Endothelial cell of umbilical vein (primary cell): ENCODE data around the gene DPP10. TPM values are rescaled to one million over a fixed set of nuclear protein-coding genes. Genes with fewer than 3 reads are reported as not detected.

ENCODE experiments used
- BruUV-seq: library from RNA; stranded (reverse); fragments of 400-500 nt; replicated peaks from 2 replicates; lab custom pipeline; 2021; lab: Mats Ljungman, UMichigan
- CTCF ChIA-PET: fragments of 300-600, 350-600 bp; sonication (Branson Sonifier 250); formaldehyde crosslinking; loops from one replicate; lab custom pipeline; 2021; ENCODE audit warnings: antibody characterized with exemption, inconsistent platforms; lab: Charles Lee
- POLR2A ChIA-PET: fragments of 300-600, 350-600 bp; sonication (Branson Sonifier 250); formaldehyde crosslinking; loops from one replicate; lab custom pipeline; 2021; ENCODE audit warnings: antibody characterized with exemption, inconsistent platforms; lab: Charles Lee
- DNase-seq: peaks from one replicate; pipeline ENCODE4 v3.0.0-alpha.2; 2011; ENCODE audit warnings: low read depth, low spot score
- FAIRE-seq: peaks from 2 replicates; lab custom pipeline; 2011; peaks lifted over from hg19 to GRCh38; lab: Jason Lieb, UNC
- H2AFZ ChIP-seq: 2 replicates; pipeline ENCODE4 v1.6.0; 2012; ENCODE audit warnings: low read depth, low read length, control low read depth, inconsistent platforms
- H3K27ac ChIP-seq: 2 replicates; pipeline ENCODE4 v1.5.1; 2011; ENCODE audit warnings: low read depth, mild to moderate bottlenecking, control low read depth, low read length, moderate library complexity; ENCODE audit not compliant: insufficient read depth
- H3K27me3 ChIP-seq, 2 experiments: 2 replicates each; pipeline versions ENCODE4 v1.6.0 to v1.6.1; 2011; ENCODE audit warnings: low read length in 2 of 2, mixed read lengths in 1 of 2; ENCODE audit not compliant: control insufficient read depth in 2 of 2, insufficient read depth in 2 of 2
- H3K36me3 ChIP-seq, 2 experiments: 2 replicates in 1 of 2; 3 replicates in 1 of 2; pipeline ENCODE4 v1.5.1; 2011; ENCODE audit warnings: low read length in 2 of 2, mild to moderate bottlenecking in 1 of 2, moderate library complexity in 1 of 2; ENCODE audit not compliant: control insufficient read depth in 2 of 2, insufficient read depth in 2 of 2; ENCODE audit errors: extremely low read depth in 1 of 2
- H3K4me1 ChIP-seq: 3 replicates; pipeline ENCODE4 v1.5.1; 2011; ENCODE audit warnings: mild to moderate bottlenecking, low read length; ENCODE audit not compliant: control insufficient read depth, insufficient read depth; ENCODE audit errors: extremely low read depth
- H3K4me2 ChIP-seq: 2 replicates; pipeline ENCODE4 v1.6.1; 2011; ENCODE audit warnings: low read length, control low read depth, mixed read lengths; ENCODE audit not compliant: insufficient read depth
- H3K4me3 ChIP-seq, 3 experiments: fragments of 200-600 bp in 1 of 3; sonication (generic), shearing (Covaris generic) in 1 of 3; replicated peaks in 1 of 3; 2 replicates each; pipeline ENCODE4 v1.5.1; 2011 to 2016; ENCODE audit warnings: control low read depth in 3 of 3, low read length in 3 of 3, mild to moderate bottlenecking in 2 of 3, inconsistent platforms in 1 of 3, low read depth in 1 of 3, moderate library complexity in 1 of 3; ENCODE audit not compliant: insufficient read depth in 1 of 3
- H3K79me2 ChIP-seq: 2 replicates; pipeline ENCODE4 v1.6.0; 2012; ENCODE audit warnings: low read length, inconsistent platforms; ENCODE audit not compliant: control insufficient read depth, insufficient read depth
- H3K9ac ChIP-seq: replicated peaks from 2 replicates; pipeline ENCODE3; 2011; ENCODE audit warnings: low read length, control low read depth; ENCODE audit not compliant: insufficient read depth; ENCODE audit errors: extremely low read depth
- H3K9me1 ChIP-seq: replicated peaks from 3 replicates; pipeline ENCODE4 v1.6.0; 2011; ENCODE audit warnings: mild to moderate bottlenecking, low read length; ENCODE audit not compliant: control insufficient read depth, insufficient read depth; ENCODE audit errors: extremely low read depth
- H3K9me3 ChIP-seq: replicated peaks from 2 replicates; pipeline ENCODE4 v1.5.1; 2012; ENCODE audit warnings: low read length, inconsistent platforms; ENCODE audit not compliant: control insufficient read depth, insufficient read depth
- H4K20me1 ChIP-seq: replicated peaks from 2 replicates; pipeline ENCODE3; 2011; ENCODE audit warnings: mild to moderate bottlenecking, low read length; ENCODE audit not compliant: control insufficient read depth, insufficient read depth; ENCODE audit errors: extremely low read depth
- CTCF ChIP-seq, 2 donors: IDR thresholded peaks; 1 replicate in 1 of 2; 2 replicates in 1 of 2; pipeline ENCODE4 v1.5.1; 2011; ENCODE audit warnings: low read length in 2 of 2, mild to moderate bottlenecking in 2 of 2, moderate library complexity in 2 of 2, control low read depth in 1 of 2, inconsistent platforms in 1 of 2, low read depth in 1 of 2; ENCODE audit not compliant: insufficient read depth in 1 of 2; ENCODE audit errors: extremely low read depth in 1 of 2
- EZH2 ChIP-seq: IDR thresholded peaks from 2 replicates; pipeline ENCODE4 v1.6.1; 2012; ENCODE audit warnings: borderline replicate concordance, low read depth, mild to moderate bottlenecking, moderate library complexity, low read length, inconsistent platforms; ENCODE audit not compliant: severe bottlenecking
- FOS ChIP-seq: IDR thresholded peaks from 2 replicates; pipeline ENCODE4 v1.6.1; 2011; ENCODE audit warnings: mild to moderate bottlenecking, low read length, moderate library complexity, borderline replicate concordance; ENCODE audit not compliant: insufficient read depth
- GATA2 ChIP-seq: IDR thresholded peaks from 2 replicates; pipeline ENCODE4 v1.7.0; 2011; ENCODE audit warnings: low read depth, mild to moderate bottlenecking, moderate library complexity, mixed read lengths, low read length; ENCODE audit not compliant: insufficient read length, insufficient read depth
- JUN ChIP-seq: IDR thresholded peaks from 2 replicates; pipeline ENCODE4 v1.6.1; 2011; ENCODE audit warnings: borderline replicate concordance, low read depth; ENCODE audit not compliant: insufficient read length, insufficient read depth
- MAX ChIP-seq: IDR thresholded peaks from 2 replicates; pipeline ENCODE4 v1.6.1; 2011; ENCODE audit not compliant: insufficient read depth, insufficient read length
- MYC ChIP-seq: IDR thresholded peaks from one replicate; pipeline ENCODE4 v1.6.1; 2011; ENCODE audit warnings: mild to moderate bottlenecking, low read depth, low read length
- POLR2A ChIP-seq: IDR thresholded peaks from 2 replicates; pipeline ENCODE4 v1.6.1; 2012; ENCODE audit warnings: low read depth, mild to moderate bottlenecking, control low read depth, low read length
- POLR2AphosphoS5 ChIP-seq: IDR thresholded peaks from 2 replicates; pipeline ENCODE4 v1.6.1; 2012; ENCODE audit warnings: low read depth, mild to moderate bottlenecking, control low read depth, low read length, moderate library complexity; ENCODE audit not compliant: insufficient read depth
- dilution Hi-C: fragments of 300-500 bp; cut with MboI; formaldehyde crosslinking; loops from one replicate; pipeline ENCODE4 v1.15.0; 2019; ENCODE audit warnings: low sequenced_read_pairs; ENCODE audit not compliant: extremely low pct_ligation_motif_present
- intact Hi-C: fragments of 100-400 bp; cut with micrococcal nuclease; formaldehyde crosslinking; loops from one replicate; pipeline ENCODE4 v1.10.0; 2022
- polyA plus RNA-seq, 4 experiments: library from polyadenylated mRNA; depleted of rRNA in 3 of 4; stranded (reverse) in 3 of 4; unstranded in 1 of 4; fragments of >200 nt; gene quantifications; 2 replicates each; pipeline versions ENCODE4 v1.2.1 to v1.2.3, GENCODE V29; 2011 to 2012; ENCODE audit warnings: missing spikeins in 1 of 4
- total RNA-seq: library from RNA; stranded (reverse); gene quantifications from 2 replicates; pipeline ENCODE4 v1.2.3, GENCODE V29; 2021

Gene DPP10
- total and polyA plus RNA-seq, 2 donors (not counting 3 experiments of a cell fraction or from before 2014, with no cell fraction given), result not detected

GRCh38 chr2:115483666-115484065 lies 1041.2 kb downstream of the DPP10 start:
- TF ChIP-seq MAX, result no peak
- no peak for TF ChIP-seq JUN
- no peak for TF ChIP-seq POLR2AphosphoS5
- no peak for TF ChIP-seq GATA2
- no peak for TF ChIP-seq FOS
- TF ChIP-seq CTCF (IDR thresholded peaks at IDR 0.05; ENCODE audit: extremely low read depth in 1 of 2, insufficient read depth in 1 of 2, low read depth in 1 of 2, low read length in 2 of 2), result no peak
- TF ChIP-seq EZH2, result no peak
- TF ChIP-seq POLR2A, result no peak
- no peak for TF ChIP-seq MYC
- BruUV-seq, result no TSS peak
- dilution Hi-C loops (no loop called here), intact Hi-C loops (no loop called here)
- Histone ChIP-seq H3K79me2 (no peaks in the 10 kb centered on the region), H3K4me3 (no peak overlapping the region), H2AFZ (no peak overlapping the region), H3K27ac (no peak overlapping the region), H3K4me2 (no peak overlapping the region), H3K27me3 (no peaks in the 10 kb centered on the region), H3K9me3 (no peaks in the 10 kb centered on the region), H4K20me1 (no peaks in the 10 kb centered on the region), H3K9me1 (no peaks in the 10 kb centered on the region), H3K4me1 (no peaks in the 10 kb centered on the region), H3K9ac (no peak overlapping the region), H3K36me3 (no peaks in the 10 kb centered on the region)
- POLR2A ChIA-PET, result no interaction called here
- DNase-seq (no peak), FAIRE-seq (no peak)
- CTCF ChIA-PET, result no interaction called here
